HEK293 (cell line): ENCODE data around the gene SLIT1.

Source experiments
- CTCF ChIA-PET: fragments of 350-600 bp; formaldehyde crosslinking; extraction: SDS; loops from one replicate; lab custom pipeline; 2021; ENCODE audit warnings: antibody characterized with exemption; lab: Yijun Ruan, JAX
- POLR2A ChIA-PET: fragments of 300-600 bp; formaldehyde crosslinking; extraction: SDS; loops from one replicate; lab custom pipeline; 2020; ENCODE audit warnings: antibody characterized with exemption, inconsistent platforms; lab: Yijun Ruan, JAX
- H3K27ac ChIP-seq: fragments of 200-500 bp; sonication (Bioruptor generic); 2 replicates; pipeline ENCODE4 v1.5.1; 2014; ENCODE audit warnings: low read depth, low read length, control low read depth, inconsistent platforms; ENCODE audit errors: extremely low read depth
- H3K36me3 ChIP-seq, 2 experiments: fragments of 200-500 bp in 1 of 2; sonication (Bioruptor generic) in 1 of 2; 1 replicate in 1 of 2; 2 replicates in 1 of 2; pipeline ENCODE4 v1.5.1; 2014 to 2017; ENCODE audit warnings: inconsistent platforms in 2 of 2, low read length in 2 of 2; ENCODE audit not compliant: control insufficient read depth in 2 of 2, insufficient read depth in 1 of 2
- H3K4me1 ChIP-seq: fragments of 200-500 bp; sonication (Bioruptor generic); 2 replicates; pipeline ENCODE4 v1.5.1; 2014; ENCODE audit warnings: mild to moderate bottlenecking, low read length, inconsistent platforms; ENCODE audit not compliant: control insufficient read depth, insufficient read depth
- H3K4me3 ChIP-seq: 2 replicates; pipeline ENCODE4 v1.5.1; 2011; ENCODE audit warnings: low read depth, mild to moderate bottlenecking, control low read depth, low read length, moderate library complexity
- H3K9me3 ChIP-seq: fragments of 200-500 bp; sonication (Bioruptor generic); 2 replicates; pipeline ENCODE4 v1.5.1; 2014; ENCODE audit warnings: low read depth, low read length, inconsistent platforms; ENCODE audit not compliant: control insufficient read depth, insufficient read depth
- KLF17 ChIP-seq: fragments of 450-650 bp; formaldehyde crosslinking; IDR thresholded peaks from 2 replicates; pipeline ENCODE4 v1.5.1; 2016; ENCODE audit warnings: missing biosample characterization, missing genetic modification characterization
- KLF9 ChIP-seq: fragments of 450-650 bp; formaldehyde crosslinking; IDR thresholded peaks from 2 replicates; pipeline ENCODE4 v1.5.1; 2016; ENCODE audit warnings: missing biosample characterization, missing genetic modification characterization, low read depth
- PRDM6 ChIP-seq: fragments of 450-650 bp; formaldehyde crosslinking; IDR thresholded peaks from 2 replicates; pipeline ENCODE4 v1.5.1; 2017; ENCODE audit warnings: missing biosample characterization, missing genetic modification characterization
- ZBTB21 ChIP-seq: fragments of 450-650 bp; formaldehyde crosslinking; IDR thresholded peaks from 2 replicates; pipeline ENCODE4 v1.5.1; 2017; ENCODE audit warnings: missing biosample characterization, missing genetic modification characterization
- ZBTB48 ChIP-seq: fragments of 450-650 bp; formaldehyde crosslinking; IDR thresholded peaks from 2 replicates; pipeline ENCODE4 v1.5.1; 2016; ENCODE audit warnings: missing biosample characterization, missing genetic modification characterization
- ZNF302 ChIP-seq: fragments of 450-650 bp; formaldehyde crosslinking; IDR thresholded peaks from 2 replicates; pipeline ENCODE4 v1.5.1; 2016; ENCODE audit warnings: missing biosample characterization, missing genetic modification characterization, low read depth
- ZNF311 ChIP-seq: fragments of 450-650 bp; formaldehyde crosslinking; IDR thresholded peaks from 2 replicates; pipeline ENCODE4 v1.5.1; 2017; ENCODE audit warnings: missing biosample characterization, missing genetic modification characterization, borderline replicate concordance
- ZNF350 ChIP-seq: fragments of 450-650 bp; formaldehyde crosslinking; IDR thresholded peaks from 2 replicates; pipeline ENCODE4 v1.5.0; 2017; ENCODE audit warnings: missing biosample characterization, mild to moderate bottlenecking, missing genetic modification characterization
- ZNF416 ChIP-seq: fragments of 450-650 bp; formaldehyde crosslinking; IDR thresholded peaks from 2 replicates; pipeline ENCODE4 v1.5.1; 2016; ENCODE audit warnings: missing biosample characterization, missing genetic modification characterization
- ZNF501 ChIP-seq: fragments of 450-650 bp; formaldehyde crosslinking; IDR thresholded peaks from 2 replicates; pipeline ENCODE4 v1.5.1; 2016; ENCODE audit warnings: missing biosample characterization, missing genetic modification characterization
- ZNF548 ChIP-seq: fragments of 450-650 bp; formaldehyde crosslinking; IDR thresholded peaks from 2 replicates; pipeline ENCODE4 v1.5.1; 2016; ENCODE audit warnings: missing biosample characterization, missing genetic modification characterization
- ZNF561 ChIP-seq: fragments of 450-650 bp; IDR thresholded peaks from 2 replicates; pipeline ENCODE4 v1.5.1; 2018; ENCODE audit warnings: missing biosample characterization, missing genetic modification characterization, borderline replicate concordance
- ZNF580 ChIP-seq: fragments of 450-650 bp; formaldehyde crosslinking; IDR thresholded peaks from 2 replicates; pipeline ENCODE4 v1.5.1; 2016; ENCODE audit warnings: missing biosample characterization, missing genetic modification characterization
- ZNF664 ChIP-seq: fragments of 450-650 bp; formaldehyde crosslinking; IDR thresholded peaks from 2 replicates; pipeline ENCODE4 v1.5.1; 2016; ENCODE audit warnings: missing biosample characterization, missing genetic modification characterization
- ZNF670 ChIP-seq: fragments of 450-650 bp; formaldehyde crosslinking; IDR thresholded peaks from 2 replicates; pipeline ENCODE4 v1.5.1; 2016; ENCODE audit warnings: missing biosample characterization, missing genetic modification characterization, low read depth
- ZNF701 ChIP-seq: fragments of 450-650 bp; formaldehyde crosslinking; IDR thresholded peaks from 2 replicates; pipeline ENCODE4 v1.5.1; 2016; ENCODE audit warnings: missing biosample characterization, missing genetic modification characterization
- ZNF792 ChIP-seq: fragments of 450-650 bp; formaldehyde crosslinking; IDR thresholded peaks from 2 replicates; pipeline ENCODE4 v1.5.1; 2016; ENCODE audit warnings: missing biosample characterization, missing genetic modification characterization
- ZXDB ChIP-seq: fragments of 450-650 bp; formaldehyde crosslinking; IDR thresholded peaks from 2 replicates; pipeline ENCODE4 v1.5.1; 2016; ENCODE audit warnings: missing biosample characterization, missing genetic modification characterization
- TF ChIP-seq, protein P1 (sequence below): fragments of 450-650 bp; formaldehyde crosslinking; IDR thresholded peaks from 2 replicates; pipeline ENCODE4 v1.5.1; 2016; ENCODE audit warnings: missing biosample characterization, missing genetic modification characterization
- TF ChIP-seq, protein P2 (sequence below): fragments of 450-650 bp; formaldehyde crosslinking; IDR thresholded peaks from 2 replicates; pipeline ENCODE4 v1.5.1; 2016; ENCODE audit warnings: missing biosample characterization, missing genetic modification characterization

SLIT1 gene

DNA sequence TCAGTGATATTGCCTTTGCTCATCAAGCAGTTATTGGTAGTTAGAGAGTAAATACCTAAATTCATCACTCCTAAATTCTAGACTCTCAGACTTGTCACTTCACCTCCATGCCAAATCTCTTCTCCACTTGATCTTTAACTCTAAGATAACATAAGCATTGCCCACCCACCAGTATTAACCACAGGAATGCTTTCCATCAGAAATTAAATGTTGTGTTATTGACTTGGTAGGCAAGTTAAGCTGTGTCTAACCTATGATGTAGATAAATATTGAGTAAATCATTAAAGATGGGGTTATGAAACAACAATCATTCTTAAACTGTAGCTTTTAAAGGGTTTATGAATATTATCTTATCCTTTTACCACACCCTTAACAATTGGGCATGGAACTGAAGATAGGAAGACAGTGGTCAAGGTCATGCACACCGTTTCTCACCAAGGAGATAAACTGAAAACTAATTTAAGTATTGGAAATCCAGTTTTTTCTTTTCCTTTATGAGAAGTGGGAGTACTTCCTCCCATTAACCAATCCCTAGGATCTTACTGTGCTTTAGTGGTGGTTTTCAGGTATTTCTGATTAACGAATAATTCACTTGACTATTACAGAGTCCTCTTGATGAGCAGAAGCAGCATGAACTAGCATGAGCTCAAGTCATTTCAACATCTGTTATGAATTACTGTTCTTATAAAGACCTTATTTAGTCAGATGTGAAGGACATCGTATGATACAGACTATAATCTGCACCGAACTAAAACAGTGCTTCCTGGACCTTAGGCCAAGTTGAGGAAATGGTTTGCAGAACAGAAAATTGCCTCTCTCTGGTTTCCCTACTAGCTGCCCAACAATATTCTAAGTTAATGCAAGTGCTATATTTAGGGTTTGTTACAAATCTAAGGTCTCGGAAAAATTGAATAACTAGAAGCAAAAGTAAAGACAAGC is 211.7 kb downstream of the SLIT1 start (continued):
- TF ChIP-seq, protein P1, sequence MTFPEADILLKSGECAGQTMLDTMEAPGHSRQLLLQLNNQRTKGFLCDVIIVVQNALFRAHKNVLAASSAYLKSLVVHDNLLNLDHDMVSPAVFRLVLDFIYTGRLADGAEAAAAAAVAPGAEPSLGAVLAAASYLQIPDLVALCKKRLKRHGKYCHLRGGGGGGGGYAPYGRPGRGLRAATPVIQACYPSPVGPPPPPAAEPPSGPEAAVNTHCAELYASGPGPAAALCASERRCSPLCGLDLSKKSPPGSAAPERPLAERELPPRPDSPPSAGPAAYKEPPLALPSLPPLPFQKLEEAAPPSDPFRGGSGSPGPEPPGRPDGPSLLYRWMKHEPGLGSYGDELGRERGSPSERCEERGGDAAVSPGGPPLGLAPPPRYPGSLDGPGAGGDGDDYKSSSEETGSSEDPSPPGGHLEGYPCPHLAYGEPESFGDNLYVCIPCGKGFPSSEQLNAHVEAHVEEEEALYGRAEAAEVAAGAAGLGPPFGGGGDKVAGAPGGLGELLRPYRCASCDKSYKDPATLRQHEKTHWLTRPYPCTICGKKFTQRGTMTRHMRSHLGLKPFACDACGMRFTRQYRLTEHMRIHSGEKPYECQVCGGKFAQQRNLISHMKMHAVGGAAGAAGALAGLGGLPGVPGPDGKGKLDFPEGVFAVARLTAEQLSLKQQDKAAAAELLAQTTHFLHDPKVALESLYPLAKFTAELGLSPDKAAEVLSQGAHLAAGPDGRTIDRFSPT (tag by site-specific recombination): no peak
- TF ChIP-seq ZNF670 (tag by site-specific recombination) (no peak), KLF9 (tag by site-specific recombination) (no peak), ZNF701 (tag by site-specific recombination) (no peak), ZNF561 (no peak), ZBTB21 (no peak), ZNF792 (tag by site-specific recombination) (no peak), ZNF416 (no peak), ZBTB48 (tag by site-specific recombination) (no peak), ZNF302 (no peak), ZNF501 (tag by site-specific recombination) (no peak), ZNF548 (tag by site-specific recombination) (no peak), ZNF664 (tag by site-specific recombination) (no peak), KLF17 (tag by site-specific recombination) (no peak), ZXDB (no peak)

- no peaks in the 10 kb centered on the region for H3K36me3 ChIP-seq
- H3K9me3 ChIP-seq: no peaks in the 10 kb centered on the region
- POLR2A ChIA-PET: no interaction called here
- H3K27ac ChIP-seq: no peak overlapping the region
- CTCF ChIA-PET: interaction anchor here (0.8 kb wide), 1 partner anchor 77 kb away, joined by 4 read pairs; no protein-coding TSS in a partner anchor
- no peak overlapping the region for H3K4me3 ChIP-seq
- TF ChIP-seq PRDM6 (0 out of 2 replicates have a peak, but pooled peaks have one; percentile 20), ZNF580 (tag by site-specific recombination) (no peak)
- no peaks in the 10 kb centered on the region for H3K4me1 ChIP-seq
These were observed 213.5 kb downstream of the SLIT1 start for GRCh38 chr10:96972264-96972663.

GRCh38 chr10:96971324-96971723 is 214.4 kb downstream of the SLIT1 start:
- Histone ChIP-seq H3K36me3 (no peaks in the 10 kb centered on the region), H3K9me3 (no peaks in the 10 kb centered on the region), H3K4me1 (no peaks in the 10 kb centered on the region), H3K27ac (no peak overlapping the region), H3K4me3 (no peak overlapping the region)
- TF ChIP-seq, protein P2, sequence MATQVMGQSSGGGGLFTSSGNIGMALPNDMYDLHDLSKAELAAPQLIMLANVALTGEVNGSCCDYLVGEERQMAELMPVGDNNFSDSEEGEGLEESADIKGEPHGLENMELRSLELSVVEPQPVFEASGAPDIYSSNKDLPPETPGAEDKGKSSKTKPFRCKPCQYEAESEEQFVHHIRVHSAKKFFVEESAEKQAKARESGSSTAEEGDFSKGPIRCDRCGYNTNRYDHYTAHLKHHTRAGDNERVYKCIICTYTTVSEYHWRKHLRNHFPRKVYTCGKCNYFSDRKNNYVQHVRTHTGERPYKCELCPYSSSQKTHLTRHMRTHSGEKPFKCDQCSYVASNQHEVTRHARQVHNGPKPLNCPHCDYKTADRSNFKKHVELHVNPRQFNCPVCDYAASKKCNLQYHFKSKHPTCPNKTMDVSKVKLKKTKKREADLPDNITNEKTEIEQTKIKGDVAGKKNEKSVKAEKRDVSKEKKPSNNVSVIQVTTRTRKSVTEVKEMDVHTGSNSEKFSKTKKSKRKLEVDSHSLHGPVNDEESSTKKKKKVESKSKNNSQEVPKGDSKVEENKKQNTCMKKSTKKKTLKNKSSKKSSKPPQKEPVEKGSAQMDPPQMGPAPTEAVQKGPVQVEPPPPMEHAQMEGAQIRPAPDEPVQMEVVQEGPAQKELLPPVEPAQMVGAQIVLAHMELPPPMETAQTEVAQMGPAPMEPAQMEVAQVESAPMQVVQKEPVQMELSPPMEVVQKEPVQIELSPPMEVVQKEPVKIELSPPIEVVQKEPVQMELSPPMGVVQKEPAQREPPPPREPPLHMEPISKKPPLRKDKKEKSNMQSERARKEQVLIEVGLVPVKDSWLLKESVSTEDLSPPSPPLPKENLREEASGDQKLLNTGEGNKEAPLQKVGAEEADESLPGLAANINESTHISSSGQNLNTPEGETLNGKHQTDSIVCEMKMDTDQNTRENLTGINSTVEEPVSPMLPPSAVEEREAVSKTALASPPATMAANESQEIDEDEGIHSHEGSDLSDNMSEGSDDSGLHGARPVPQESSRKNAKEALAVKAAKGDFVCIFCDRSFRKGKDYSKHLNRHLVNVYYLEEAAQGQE (tag by site-specific recombination): peak; percentile 51; the same call in 1 of the 2 replicates
- TF ChIP-seq ZNF350: no peak
- TF ChIP-seq ZNF311: no peak
- POLR2A ChIA-PET: no interaction called here
- CTCF ChIA-PET: no interaction called here
